Large intestine (tissue), 3 donors: ENCODE measurements around the gene NLRP6. TPM values are rescaled to one million over a fixed set of nuclear protein-coding genes. Genes with fewer than 3 reads are reported as not detected.
"Not testable (repeated sequence)": the region's sequence is repeated elsewhere in the genome, so short reads cannot be mapped to it uniquely, and the experiment has no call there.

Experiments used
- DNase-seq, 2 donors: peaks; one replicate each; pipeline versions ENCODE4 v3.0.0 to v3.0.0-alpha.2; 2013
- H3K27ac ChIP-seq: one replicate; pipeline ENCODE4 v1.5.1; 2013; ENCODE audit warnings: low read length
- H3K27me3 ChIP-seq: 2 replicates; pipeline ENCODE4 v1.6.1; 2013; ENCODE audit warnings: low read length; ENCODE audit not compliant: control insufficient read depth, insufficient read depth
- H3K36me3 ChIP-seq: 2 replicates; pipeline ENCODE4 v1.6.1; 2013; ENCODE audit warnings: low read length; ENCODE audit not compliant: control insufficient read depth, insufficient read depth
- H3K4me1 ChIP-seq: one replicate; pipeline ENCODE4 v1.6.1; 2013; ENCODE audit warnings: low read length; ENCODE audit not compliant: control insufficient read depth, insufficient read depth
- H3K4me3 ChIP-seq: one replicate; pipeline ENCODE4 v1.5.1; 2013; ENCODE audit warnings: low read length
- H3K9me3 ChIP-seq: one replicate; pipeline ENCODE4 v1.6.1; 2013; ENCODE audit warnings: mild to moderate bottlenecking, low read depth, low read length, moderate library complexity; ENCODE audit not compliant: control insufficient read depth
- WGBS: methylation state at CpG from one replicate; pipeline ENCODE4 v1.1.5; 2013; ENCODE audit warnings: low lambda C conversion rate; ENCODE audit not compliant: insufficient coverage; 5-methylcytosine and 5-hydroxymethylcytosine counted together
- polyA plus RNA-seq: library from polyadenylated mRNA; unstranded; fragments of 120-200 nt; gene quantifications from one replicate; pipeline ENCODE4 v1.2.1, GENCODE V29; 2013

The NLRP6 gene
- polyA plus RNA-seq, 1 donor, result 37.4 TPM

DNA sequence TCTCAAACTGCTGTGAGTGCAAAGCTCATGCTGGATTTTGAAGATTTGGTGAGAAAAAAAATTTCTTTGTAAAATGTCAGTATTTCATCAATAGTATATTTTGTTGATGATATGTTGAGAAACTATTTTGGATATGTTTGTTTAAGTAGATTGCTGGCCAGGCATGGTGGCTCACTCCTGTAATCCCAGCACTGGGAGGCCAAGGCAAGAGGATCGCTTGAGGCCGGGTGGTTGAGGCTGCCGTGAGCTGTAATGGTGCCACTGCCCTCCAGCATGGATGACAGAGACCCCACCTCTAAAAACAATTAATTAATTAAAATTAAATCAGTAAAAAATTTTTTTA lies 49.3 kb downstream of the NLRP6 start:
- no peak overlapping the region for H3K27ac ChIP-seq
- DNase-seq, result no peak
- H3K4me3 ChIP-seq, result no peak overlapping the region
- H3K9me3 ChIP-seq, result no peaks in the 10 kb centered on the region
- H3K27me3 ChIP-seq, result no peaks in the 10 kb centered on the region
- H3K36me3 ChIP-seq, result no peaks in the 10 kb centered on the region
- peaks cover 28% of the 10 kb centered on the region for H3K4me1 ChIP-seq
- WGBS, result no CpG with 5 or more reads among the region's 3 CpGs

DNA sequence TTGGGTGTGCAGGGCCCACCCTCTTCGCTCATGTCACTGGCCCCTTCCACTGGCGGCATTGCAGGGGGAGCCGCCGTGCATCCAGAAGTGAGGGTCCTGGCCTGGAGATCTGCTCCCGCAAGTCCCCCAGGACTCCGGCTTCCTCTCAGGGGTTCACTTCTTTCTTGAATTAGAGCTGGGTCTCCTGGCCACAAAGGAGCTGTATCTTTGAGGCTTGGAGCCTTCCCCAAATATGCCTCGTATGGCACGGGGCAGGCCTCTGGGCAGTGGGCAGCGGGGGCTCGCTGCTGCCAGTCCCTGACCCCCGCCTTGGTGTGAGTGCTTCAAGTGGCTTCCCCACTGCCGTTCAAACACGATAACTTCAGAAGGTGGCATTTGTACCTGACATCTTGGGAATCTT lies 49.8 kb downstream of the NLRP6 start:
- H3K27me3 ChIP-seq, result no peaks in the 10 kb centered on the region
- H3K9me3 ChIP-seq, result no peaks in the 10 kb centered on the region
- H3K4me1 ChIP-seq, result peaks cover 28% of the 10 kb centered on the region
- no CpG with 5 or more reads among the region's 13 CpGs for WGBS
- H3K36me3 ChIP-seq, result no peaks in the 10 kb centered on the region
- H3K27ac ChIP-seq, result no peak overlapping the region
- H3K4me3 ChIP-seq, result no peak overlapping the region
- DNase-seq, result no peak

DNA sequence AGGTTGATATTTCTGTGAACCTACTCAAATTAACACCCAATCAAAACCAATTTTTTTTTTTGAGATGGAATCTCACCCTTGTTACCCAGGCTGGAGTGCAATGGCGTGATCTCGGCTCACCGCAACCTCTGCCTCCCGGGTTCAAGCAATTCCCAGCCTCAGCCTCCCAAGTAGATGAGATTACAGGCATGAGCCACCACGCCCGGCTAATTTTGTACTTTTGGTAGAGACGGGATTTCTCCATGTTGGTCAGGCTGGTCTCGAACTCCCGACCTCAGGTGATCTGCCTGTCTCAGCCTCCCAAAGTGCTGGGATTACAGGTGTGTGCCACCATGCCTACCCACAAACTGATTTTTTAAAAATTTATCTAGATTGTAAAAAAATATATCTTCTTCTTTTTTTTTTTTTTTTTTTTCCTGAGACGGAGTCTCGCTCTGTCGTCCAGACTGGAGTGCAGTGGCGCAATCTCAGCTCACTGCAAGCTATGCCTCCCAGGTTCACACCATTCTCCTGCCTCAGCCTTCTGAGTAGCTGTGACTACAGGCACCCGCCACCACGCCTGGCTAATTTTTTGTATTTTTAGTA lies 50.4 kb downstream of the NLRP6 start:
- not testable (repeated sequence) for H3K4me3 ChIP-seq, H3K27me3 ChIP-seq, H3K36me3 ChIP-seq, H3K9me3 ChIP-seq, H3K27ac ChIP-seq, DNase-seq
- peaks cover 28% of the 10 kb centered on the region for H3K4me1 ChIP-seq
- WGBS, result no CpG with 5 or more reads among the region's 15 CpGs

DNA sequence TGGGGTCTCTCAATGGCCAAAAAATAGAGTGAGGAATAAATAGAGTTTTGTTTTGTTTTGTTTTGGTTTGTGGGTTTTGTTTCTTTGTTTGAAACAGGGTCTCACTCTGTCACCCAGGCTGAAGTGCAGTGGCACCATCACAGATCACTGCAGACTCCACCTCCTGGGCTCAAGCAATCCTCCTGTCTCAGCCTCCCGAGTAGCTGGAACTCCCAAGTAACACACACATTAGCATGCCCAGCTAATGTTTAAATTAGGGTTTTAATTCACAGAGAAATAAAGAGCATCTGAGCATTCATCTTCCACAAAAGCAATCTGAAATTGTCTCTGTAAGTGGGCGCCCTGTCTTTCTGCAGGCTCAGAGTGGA lies 51.7 kb downstream of the NLRP6 start:
- Histone ChIP-seq H3K27me3 (no peaks in the 10 kb centered on the region), H3K36me3 (no peaks in the 10 kb centered on the region), H3K4me1 (peaks cover 28% of the 10 kb centered on the region), H3K4me3 (no peak overlapping the region), H3K27ac (no peak overlapping the region), H3K9me3 (no peaks in the 10 kb centered on the region)
- DNase-seq, result no peak
- WGBS, result no CpG with 5 or more reads among the region's 2 CpGs

DNA sequence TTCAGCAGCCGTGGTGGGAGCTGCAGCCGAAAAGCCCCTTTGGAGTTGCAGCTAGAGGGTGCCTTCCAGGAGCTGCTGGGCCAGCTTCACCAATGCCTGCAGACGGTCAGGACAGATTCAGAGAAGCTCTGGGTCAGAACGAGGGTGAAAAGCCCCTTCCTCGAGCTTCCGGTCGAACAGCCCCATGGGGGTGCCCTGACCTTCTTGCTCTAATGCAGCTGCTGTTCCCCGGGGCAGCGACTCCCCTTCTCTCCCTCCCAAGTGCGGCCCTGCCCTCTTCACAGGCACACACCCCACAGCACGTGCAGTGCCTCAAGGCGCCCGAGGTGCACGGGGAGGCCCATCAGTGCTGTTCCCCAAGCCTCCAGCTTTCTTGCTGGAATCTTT lies 52.1 kb downstream of the NLRP6 start:
- H3K27me3 ChIP-seq, result no peaks in the 10 kb centered on the region
- no peaks in the 10 kb centered on the region for H3K9me3 ChIP-seq
- no peak overlapping the region for H3K4me3 ChIP-seq
- no peak for DNase-seq
- WGBS, result no CpG with 5 or more reads among the region's 14 CpGs
- H3K27ac ChIP-seq, result no peak overlapping the region
- H3K4me1 ChIP-seq, result peaks cover 28% of the 10 kb centered on the region
- no peaks in the 10 kb centered on the region for H3K36me3 ChIP-seq

DNA sequence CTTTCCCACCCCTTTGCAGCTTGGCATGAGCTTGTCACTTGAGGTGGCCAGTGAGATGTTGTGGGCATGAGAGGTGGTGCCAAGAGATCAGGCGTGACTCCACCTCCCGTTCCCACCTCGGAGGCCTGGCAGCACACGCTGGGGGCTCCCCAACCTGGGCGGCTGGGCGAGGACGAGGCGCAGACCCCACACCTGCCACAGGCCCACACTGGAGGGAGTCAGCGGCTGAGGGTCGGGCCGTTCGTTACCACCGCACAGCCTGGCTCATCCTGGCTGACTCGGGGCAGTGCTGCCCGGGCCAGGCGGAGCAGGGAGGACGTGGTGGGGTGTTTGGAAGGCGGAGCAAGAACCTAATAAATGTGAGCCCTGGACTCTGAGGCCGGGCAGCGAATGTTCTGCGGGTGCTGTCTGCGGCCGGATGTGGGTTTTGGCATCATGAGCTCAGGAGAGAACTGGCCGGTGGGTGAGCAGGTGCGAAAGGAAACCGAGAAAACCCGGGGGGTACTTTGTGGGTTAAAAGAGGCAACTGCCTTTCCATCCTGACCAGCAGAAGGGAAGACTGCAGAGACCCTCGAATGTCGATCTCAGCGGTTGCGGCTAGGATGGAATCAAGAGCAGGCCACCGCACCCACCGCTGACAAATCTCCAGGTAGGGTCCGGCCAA lies 52.6 kb downstream of the NLRP6 start:
- H3K27me3 ChIP-seq, result no peaks in the 10 kb centered on the region
- DNase-seq, result no peak
- H3K4me3 ChIP-seq, result no peak overlapping the region
- peaks cover 28% of the 10 kb centered on the region for H3K4me1 ChIP-seq
- no peaks in the 10 kb centered on the region for H3K9me3 ChIP-seq
- no peak overlapping the region for H3K27ac ChIP-seq
- no CpG with 5 or more reads among the region's 34 CpGs for WGBS
- H3K36me3 ChIP-seq, result no peaks in the 10 kb centered on the region

DNA sequence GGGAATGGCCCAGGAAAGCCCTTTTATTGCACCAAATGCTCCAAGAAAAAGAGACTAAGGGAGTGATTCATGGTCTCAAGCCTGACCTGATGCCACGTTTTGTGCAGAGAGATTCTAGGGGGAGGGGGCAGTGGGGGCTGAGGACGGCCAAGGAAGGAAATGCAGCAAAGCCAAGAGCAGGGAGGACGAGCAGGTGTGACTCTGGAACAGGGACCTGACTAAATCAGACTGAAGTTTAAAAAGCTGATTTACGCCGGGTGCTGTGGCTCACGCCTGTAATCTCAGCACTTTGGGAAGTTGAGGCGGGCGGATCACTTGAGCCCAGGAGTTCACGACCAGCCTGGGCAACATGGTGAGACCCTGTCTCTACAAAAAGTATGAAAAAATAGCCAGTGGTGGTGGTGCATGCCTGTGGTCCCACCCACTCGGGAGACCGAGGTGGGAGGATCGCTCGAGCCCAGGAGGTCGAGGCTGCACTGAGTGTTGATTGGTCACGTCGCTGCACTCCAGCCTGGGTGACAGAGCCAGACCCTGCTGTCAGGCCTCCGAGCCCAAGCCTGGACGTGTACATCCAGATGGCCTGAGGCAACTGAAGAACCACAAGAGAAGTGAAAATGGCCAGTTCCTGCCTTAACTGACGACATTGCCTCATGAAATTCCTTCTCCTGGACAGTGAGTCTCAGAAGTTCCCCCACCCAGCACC lies 53.3 kb downstream of the NLRP6 start:
- peaks cover 29% of the 10 kb centered on the region for H3K4me1 ChIP-seq
- no peaks in the 10 kb centered on the region for H3K27me3 ChIP-seq
- H3K36me3 ChIP-seq, result no peaks in the 10 kb centered on the region
- no peak overlapping the region for H3K27ac ChIP-seq
- WGBS, result no CpG with 5 or more reads among the region's 19 CpGs
- DNase-seq, result no peak
- no peak overlapping the region for H3K4me3 ChIP-seq
- no peaks in the 10 kb centered on the region for H3K9me3 ChIP-seq

DNA sequence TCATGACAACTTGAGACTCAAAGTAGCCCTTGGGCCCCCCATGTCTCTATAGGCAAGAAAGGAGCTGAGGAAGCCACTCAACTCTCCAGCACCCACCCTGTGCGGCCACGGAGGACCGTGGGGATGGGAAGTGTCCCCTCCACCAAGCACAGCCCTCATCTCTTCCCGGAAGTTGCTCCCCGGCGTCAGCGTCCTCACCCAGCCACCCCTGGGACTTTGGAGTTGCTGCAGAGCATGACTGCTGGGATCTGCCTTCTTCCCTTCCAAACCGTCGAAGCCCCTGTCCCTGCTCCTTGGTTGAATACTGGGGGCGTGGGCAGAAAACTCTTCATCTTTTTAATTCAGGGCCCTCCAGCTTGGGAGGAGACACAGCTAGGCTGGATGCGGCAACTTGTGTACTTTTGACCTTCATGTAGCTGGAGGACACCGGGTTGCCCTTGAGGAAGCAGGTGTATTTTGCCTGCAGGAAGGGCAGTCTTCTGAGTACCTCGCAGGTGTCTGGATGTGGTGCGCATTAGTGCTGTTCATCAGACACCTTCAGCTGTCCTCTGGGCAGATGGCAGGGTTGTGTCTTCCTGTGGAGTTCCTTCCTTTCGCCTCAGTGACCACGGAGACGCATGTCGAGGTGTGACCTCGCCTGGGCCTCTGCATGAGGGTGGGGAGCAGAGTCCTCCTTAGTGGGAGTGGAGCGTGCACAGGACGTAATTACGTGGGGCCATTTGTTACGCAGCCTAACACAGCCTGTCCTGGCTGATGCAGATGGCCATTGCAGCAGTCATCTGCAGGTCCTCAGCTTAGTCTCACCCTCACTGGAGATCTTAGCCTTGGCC lies 54.7 kb downstream of the NLRP6 start:
- Histone ChIP-seq H3K27me3 (no peaks in the 10 kb centered on the region), H3K4me3 (no peak overlapping the region), H3K4me1 (peaks cover 23% of the 10 kb centered on the region), H3K27ac (no peak overlapping the region), H3K36me3 (no peaks in the 10 kb centered on the region), H3K9me3 (no peaks in the 10 kb centered on the region)
- DNase-seq, result no peak
- WGBS, result 100% methylated on average over 3 of the region's 23 CpGs

DNA sequence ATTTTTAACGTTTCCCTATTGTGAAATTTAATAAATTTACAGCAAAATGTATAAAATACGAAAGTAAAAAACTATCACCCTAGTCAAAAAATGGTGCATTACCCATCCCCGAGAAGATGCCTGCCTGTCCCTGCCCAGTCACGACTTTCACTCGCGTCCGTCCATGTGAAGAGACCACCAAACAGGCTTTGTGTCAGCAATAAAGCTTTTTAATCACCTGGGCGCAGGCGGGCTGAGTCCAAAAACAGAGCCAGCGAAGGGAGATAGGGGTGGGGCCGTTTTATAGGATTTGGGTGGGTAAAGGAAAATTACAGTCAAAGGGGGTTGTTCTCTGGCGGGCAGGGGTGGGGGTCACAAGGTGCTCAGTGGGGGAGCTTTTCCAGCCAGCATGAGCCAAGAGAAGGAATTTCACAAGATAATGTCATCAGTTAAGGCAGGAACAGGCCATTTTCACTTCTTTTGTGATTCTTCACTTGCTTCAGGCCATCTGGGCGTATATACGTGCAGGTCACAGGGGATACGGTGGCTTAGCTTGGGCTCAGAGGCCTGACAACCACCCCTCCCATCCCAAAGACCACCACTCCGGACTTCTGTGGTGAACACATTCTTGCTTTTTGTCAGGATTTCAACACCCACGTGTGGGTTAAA lies 55.5 kb downstream of the NLRP6 start:
- no CpG with 5 or more reads among the region's 17 CpGs for WGBS
- not testable (repeated sequence) for H3K9me3 ChIP-seq, DNase-seq, H3K27ac ChIP-seq, H3K36me3 ChIP-seq, H3K27me3 ChIP-seq, H3K4me3 ChIP-seq
- peaks cover 23% of the 10 kb centered on the region for H3K4me1 ChIP-seq
